ENCODE measurements around the gene CEMIP2.
"Not testable (repeated sequence)": the region's sequence is repeated elsewhere in the genome, so short reads cannot be mapped to it uniquely, and the experiment has no call there.

CEMIP2 gene, protein sequence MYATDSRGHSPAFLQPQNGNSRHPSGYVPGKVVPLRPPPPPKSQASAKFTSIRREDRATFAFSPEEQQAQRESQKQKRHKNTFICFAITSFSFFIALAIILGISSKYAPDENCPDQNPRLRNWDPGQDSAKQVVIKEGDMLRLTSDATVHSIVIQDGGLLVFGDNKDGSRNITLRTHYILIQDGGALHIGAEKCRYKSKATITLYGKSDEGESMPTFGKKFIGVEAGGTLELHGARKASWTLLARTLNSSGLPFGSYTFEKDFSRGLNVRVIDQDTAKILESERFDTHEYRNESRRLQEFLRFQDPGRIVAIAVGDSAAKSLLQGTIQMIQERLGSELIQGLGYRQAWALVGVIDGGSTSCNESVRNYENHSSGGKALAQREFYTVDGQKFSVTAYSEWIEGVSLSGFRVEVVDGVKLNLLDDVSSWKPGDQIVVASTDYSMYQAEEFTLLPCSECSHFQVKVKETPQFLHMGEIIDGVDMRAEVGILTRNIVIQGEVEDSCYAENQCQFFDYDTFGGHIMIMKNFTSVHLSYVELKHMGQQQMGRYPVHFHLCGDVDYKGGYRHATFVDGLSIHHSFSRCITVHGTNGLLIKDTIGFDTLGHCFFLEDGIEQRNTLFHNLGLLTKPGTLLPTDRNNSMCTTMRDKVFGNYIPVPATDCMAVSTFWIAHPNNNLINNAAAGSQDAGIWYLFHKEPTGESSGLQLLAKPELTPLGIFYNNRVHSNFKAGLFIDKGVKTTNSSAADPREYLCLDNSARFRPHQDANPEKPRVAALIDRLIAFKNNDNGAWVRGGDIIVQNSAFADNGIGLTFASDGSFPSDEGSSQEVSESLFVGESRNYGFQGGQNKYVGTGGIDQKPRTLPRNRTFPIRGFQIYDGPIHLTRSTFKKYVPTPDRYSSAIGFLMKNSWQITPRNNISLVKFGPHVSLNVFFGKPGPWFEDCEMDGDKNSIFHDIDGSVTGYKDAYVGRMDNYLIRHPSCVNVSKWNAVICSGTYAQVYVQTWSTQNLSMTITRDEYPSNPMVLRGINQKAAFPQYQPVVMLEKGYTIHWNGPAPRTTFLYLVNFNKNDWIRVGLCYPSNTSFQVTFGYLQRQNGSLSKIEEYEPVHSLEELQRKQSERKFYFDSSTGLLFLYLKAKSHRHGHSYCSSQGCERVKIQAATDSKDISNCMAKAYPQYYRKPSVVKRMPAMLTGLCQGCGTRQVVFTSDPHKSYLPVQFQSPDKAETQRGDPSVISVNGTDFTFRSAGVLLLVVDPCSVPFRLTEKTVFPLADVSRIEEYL (N-terminal part only)

DNA sequence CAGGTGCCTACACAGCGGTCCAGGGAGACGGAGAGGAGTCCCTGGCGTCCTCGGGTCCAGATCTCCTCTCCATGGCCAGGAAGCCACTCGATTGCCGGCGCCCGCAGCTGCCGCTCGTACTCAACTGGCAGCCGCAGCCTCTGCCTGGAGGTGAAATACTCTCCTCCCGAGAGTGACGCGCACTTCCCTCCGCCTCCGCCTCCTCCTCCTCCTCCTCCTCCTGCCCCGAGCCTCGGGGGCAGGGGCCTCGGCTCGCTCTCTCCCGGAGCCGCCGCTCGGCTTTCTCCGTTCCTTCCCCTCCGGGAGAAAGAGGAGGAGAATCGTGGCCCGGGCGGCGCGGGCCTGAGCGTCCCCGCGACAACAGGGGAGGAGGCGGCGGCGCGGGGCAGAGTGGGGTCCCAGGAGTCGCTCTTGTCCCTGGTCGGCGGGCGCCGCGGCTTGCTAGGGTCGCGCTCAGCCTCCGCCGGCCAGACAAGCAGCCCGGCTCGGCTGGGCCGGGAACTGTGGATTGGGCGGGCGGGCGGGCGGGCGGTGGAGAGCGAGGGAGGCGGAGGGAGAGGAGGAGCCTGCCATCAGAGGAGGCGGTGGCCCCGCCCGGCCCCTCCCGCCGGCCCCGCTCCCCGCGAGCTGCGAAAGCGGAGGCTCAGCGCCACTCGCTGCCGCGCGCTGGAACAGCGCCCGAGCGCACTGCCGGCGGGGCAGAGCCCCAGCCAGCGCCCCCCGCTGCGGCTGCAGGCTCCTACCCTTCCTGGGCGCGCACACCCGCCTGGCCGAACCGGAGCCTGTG is at the start of gene CEMIP2:
Gene CEMIP2, minus strand, starts transcription at position 126 of the 787 bp plus-strand sequence. CDS start 18,140 bp downstream, outside the sequence.
- Mint-ChIP-seq H3K27me3 (no peaks in the 10 kb centered on the region), H3K9me3 (no peaks in the 10 kb centered on the region), H3K36me3 (peaks cover 7% of the 10 kb centered on the region), H3K4me1 (peaks cover 43% of the 10 kb centered on the region), H3K4me3 (peak within 1 kb of the TSS; percentile 95), H3K27ac (peak within 1 kb of the TSS; percentile 95)

DNA sequence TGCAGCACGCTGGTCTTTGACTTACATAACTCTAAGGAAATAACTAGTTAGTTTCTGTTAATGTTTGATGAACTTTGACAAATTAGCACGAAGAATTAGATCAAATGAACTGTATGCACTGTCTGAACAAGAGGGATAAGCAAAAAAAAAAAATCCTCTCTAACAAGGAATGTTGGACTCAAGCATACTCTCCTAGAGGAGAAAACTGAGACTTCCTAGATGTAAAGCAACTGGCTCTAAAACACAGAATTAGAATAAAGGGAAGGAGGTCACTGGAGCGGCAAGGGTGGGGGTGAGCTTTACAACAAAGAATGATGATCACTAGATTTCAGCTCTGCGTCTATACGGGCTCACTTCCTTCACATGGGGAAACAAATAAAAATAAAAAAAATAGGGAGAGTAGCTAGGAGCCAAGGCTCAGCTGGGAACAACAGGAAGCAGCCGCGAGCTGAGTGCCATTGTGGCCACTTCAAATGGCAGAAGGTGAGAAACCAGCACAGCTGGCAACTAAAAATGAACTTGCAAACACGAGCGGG is 48.7 kb upstream of the CEMIP2 start:
- Mint-ChIP-seq H3K4me3 (peak overlapping the region; percentile 17), H3K27me3 (no peaks in the 10 kb centered on the region), H3K27ac (peak overlapping the region; percentile 80), H3K36me3 (no peaks in the 10 kb centered on the region), H3K9me3 (no peaks in the 10 kb centered on the region), H3K4me1 (peaks cover 23% of the 10 kb centered on the region)

DNA sequence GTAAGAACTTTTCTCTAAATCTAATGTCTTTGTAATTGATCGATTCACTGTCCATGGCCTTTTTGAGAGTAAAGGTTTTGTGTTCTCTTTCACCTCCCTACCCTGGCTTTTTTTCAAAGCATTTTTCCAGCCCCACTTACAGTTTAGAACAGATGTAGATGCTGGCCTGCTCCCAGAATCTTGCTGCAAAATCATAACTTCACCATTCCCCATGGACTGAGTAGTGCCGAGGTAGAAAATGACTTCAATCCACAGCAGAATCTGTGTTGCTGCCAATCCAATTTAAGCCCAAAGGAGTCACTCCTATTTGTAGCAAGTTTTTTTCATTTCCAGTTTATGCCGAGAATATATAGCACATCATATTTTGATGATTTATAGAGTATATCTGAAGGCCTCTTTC is 46.5 kb upstream of the CEMIP2 start:
- Mint-ChIP-seq H3K4me1 (peaks cover 23% of the 10 kb centered on the region), H3K36me3 (no peaks in the 10 kb centered on the region), H3K27me3 (no peaks in the 10 kb centered on the region), H3K27ac (no peak overlapping the region), H3K4me3 (no peak overlapping the region), H3K9me3 (no peaks in the 10 kb centered on the region)

DNA sequence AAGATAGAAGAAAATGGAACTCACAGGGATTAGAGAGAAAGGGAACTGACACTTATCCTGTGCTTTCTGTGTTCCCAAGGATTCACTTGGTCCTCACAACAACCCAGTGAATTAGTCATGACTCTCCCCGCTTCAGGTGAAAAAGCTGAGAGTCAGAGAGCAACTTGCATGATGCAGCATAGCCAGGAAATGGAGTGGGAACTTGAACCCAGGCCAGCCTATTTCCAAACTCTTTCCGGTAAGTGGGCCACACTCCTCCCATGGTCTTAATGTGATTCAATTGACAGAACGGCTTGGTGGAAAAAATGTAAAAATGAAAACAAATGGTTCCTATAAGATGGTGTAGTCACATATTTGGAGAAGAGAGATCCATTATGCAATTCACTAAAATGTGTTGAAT is 45.9 kb upstream of the CEMIP2 start:
- no peak overlapping the region for H3K27ac Mint-ChIP-seq
- H3K36me3 Mint-ChIP-seq, result no peaks in the 10 kb centered on the region
- H3K9me3 Mint-ChIP-seq, result no peaks in the 10 kb centered on the region
- peaks cover 21% of the 10 kb centered on the region for H3K4me1 Mint-ChIP-seq
- H3K27me3 Mint-ChIP-seq, result no peaks in the 10 kb centered on the region
- no peak overlapping the region for H3K4me3 Mint-ChIP-seq

DNA sequence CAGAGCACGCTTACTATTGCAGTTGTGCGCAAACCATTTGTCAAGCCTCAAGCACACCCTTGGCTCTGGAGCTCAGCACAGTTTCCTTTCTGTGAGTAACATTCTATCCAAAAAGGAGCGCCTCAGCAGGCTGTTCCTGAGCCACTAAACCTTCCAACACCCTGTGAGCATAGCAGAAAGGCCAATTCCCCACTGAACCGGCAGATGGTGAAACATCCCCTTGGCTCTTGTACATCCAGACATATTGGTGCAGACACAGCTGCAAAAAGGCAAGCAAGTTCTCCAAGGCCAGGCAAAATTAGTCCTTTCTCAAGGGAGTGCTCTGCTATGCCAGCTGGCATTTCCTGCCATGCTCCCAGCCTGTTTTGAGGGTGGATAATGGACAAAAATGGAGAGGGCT is 44.1 kb upstream of the CEMIP2 start:
- Mint-ChIP-seq H3K36me3 (no peaks in the 10 kb centered on the region), H3K27ac (peak overlapping the region; percentile 6), H3K27me3 (no peaks in the 10 kb centered on the region), H3K9me3 (no peaks in the 10 kb centered on the region), H3K4me3 (no peak overlapping the region), H3K4me1 (peaks cover 16% of the 10 kb centered on the region)

DNA sequence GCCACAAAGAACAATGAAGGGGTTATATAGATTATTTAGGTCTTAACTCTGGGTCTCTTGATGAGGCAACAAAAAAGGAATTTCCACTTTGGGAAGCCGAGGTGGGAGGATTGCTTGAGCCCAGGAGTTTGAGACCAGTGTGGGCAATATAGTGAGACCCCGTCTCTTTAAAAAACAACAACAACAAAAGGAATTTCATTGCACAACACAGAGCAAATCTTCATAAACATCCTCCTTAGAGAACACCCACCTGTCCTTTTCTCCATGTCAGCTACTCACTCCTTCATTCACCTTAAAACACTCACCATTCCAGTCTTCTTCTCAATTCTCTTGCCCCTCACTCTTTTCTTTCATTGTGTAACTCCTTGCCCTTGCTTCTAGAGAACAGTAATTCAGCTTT is 39.8 kb upstream of the CEMIP2 start:
- no peak overlapping the region for H3K4me3 Mint-ChIP-seq
- no peak overlapping the region for H3K27ac Mint-ChIP-seq
- H3K27me3 Mint-ChIP-seq, result no peaks in the 10 kb centered on the region
- peaks cover 12% of the 10 kb centered on the region for H3K4me1 Mint-ChIP-seq
- no peaks in the 10 kb centered on the region for H3K36me3 Mint-ChIP-seq
- no peaks in the 10 kb centered on the region for H3K9me3 Mint-ChIP-seq

DNA sequence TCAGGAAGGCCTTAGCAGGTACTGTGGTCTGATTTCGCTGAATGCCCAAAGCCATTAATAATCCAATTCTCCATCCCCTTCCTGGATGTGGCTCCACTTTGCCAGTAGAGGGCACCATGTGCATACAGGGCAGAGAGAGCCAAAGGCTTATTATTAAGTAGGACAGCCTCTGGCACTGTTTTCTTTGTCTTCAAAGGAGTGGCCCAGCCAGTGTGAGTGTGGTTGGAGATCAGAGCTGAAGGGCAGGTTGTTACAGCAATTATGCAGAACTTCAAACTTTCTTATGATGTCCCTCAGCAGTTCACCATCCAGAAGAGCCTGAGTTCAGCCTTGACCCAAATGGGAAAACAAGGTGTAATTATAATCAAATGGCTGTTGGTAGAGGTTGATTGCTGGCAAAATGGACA is 38.6 kb upstream of the CEMIP2 start:
- Mint-ChIP-seq H3K27ac (peak overlapping the region; percentile 10), H3K36me3 (peaks cover 4% of the 10 kb centered on the region), H3K9me3 (no peaks in the 10 kb centered on the region), H3K4me1 (peaks cover 12% of the 10 kb centered on the region), H3K27me3 (no peaks in the 10 kb centered on the region), H3K4me3 (no peak overlapping the region)

DNA sequence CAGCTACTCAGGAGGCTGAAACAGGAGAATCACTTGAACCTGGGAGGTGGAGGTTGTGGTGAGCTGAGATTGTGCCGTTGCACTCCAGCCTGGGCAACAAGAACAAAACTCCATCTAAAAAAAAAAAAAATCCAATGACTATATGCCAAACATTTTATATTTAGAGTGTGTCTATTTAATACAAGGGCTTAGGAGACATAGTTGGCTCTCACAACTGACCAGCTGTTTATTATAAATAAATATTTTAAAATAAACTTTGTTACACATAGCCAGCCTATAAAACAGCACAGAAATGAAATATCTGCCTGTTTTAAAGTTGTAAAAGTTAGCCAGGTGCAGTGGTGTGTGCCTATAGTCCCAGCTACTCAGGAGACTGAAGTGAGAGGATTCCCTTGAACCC is 36.8 kb upstream of the CEMIP2 start:
- peaks cover 13% of the 10 kb centered on the region for H3K4me1 Mint-ChIP-seq
- not testable (repeated sequence) for H3K9me3 Mint-ChIP-seq, H3K36me3 Mint-ChIP-seq, H3K27me3 Mint-ChIP-seq, H3K27ac Mint-ChIP-seq, H3K4me3 Mint-ChIP-seq

DNA sequence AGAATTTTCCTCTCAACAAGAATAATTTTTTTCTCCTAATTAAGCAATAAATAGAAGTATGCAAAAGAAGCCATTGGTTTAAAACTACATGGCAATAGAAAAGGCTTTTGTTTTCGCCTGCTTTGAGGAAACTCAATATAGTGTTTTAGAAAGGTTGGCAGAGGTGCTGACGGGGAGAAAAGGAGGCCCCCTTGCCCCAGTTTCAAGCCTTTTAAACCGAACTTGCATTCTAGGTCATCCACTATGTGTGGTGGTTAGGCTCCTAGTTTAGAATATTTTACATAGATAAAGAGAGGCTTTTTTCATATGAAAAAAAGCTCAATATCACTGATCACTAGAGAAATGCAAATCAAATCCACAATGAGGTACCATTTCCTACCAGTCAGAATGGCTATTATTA is 33.5 kb upstream of the CEMIP2 start:
- H3K4me3 Mint-ChIP-seq, result no peak overlapping the region
- H3K4me1 Mint-ChIP-seq, result peaks cover 17% of the 10 kb centered on the region
- no peak overlapping the region for H3K27ac Mint-ChIP-seq

DNA sequence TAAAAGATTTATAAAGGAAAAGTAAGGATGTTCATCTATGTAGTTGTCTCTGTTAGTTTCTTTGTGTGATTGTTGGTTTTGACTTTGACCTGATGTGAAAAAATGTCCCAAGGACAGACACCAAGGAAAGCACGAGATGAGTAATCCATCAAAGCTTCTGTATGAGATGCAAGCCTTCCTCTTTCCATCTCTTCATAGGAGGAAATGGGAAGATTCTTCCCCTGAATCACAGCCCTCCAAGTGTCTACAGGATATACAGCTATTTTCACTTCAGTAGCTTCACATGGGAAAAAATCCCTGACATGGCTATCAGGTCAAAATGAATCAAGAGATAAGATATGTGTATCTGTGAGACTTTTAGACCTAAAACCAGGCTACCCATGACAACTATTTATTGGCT is 29.0 kb upstream of the CEMIP2 start:
- peak overlapping the region; percentile 12 for H3K27ac Mint-ChIP-seq
- H3K9me3 Mint-ChIP-seq, result no peaks in the 10 kb centered on the region
- H3K36me3 Mint-ChIP-seq, result peaks cover under 1% of the 10 kb centered on the region
- H3K27me3 Mint-ChIP-seq, result no peaks in the 10 kb centered on the region
- H3K4me3 Mint-ChIP-seq, result peak overlapping the region; percentile 23
- peaks cover 59% of the 10 kb centered on the region for H3K4me1 Mint-ChIP-seq

More for the DNA sequence above, 33.5 kb upstream of the CEMIP2 start:
- H3K27me3 Mint-ChIP-seq, result no peaks in the 10 kb centered on the region
- H3K9me3 Mint-ChIP-seq, result no peaks in the 10 kb centered on the region
- peaks cover 4% of the 10 kb centered on the region for H3K36me3 Mint-ChIP-seq

DNA sequence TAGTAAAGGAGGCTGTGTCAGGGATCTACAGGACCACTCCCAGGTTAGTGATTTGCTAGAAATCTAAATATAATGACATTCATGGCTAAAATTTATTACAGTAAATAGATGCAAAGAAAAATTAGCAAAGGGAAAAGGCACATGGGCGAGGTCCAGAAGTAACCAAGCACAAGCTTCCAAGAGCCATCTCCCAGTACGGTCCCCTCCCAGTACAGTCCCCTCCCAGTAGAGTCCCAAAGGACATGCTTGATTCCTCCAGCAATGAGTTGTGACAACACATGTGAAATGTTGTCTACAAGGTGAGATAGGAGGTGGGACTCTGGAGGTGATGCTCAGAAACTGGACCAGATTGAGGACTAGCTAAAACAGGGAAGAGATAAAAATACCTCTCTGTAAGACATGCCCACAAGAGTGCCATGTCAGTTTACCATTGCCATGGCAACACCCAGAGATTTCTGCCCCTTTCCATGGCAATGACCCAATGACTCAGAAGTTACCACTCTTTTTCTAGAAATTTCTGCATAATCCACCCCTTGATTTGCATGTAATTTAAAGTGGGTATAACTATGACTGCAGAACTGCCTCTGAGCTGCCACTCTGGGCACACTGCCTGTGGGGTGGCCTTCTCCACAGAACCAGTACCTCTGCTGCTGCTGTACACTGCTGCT is 27.9 kb upstream of the CEMIP2 start:
- peak overlapping the region; percentile 80 for H3K27ac Mint-ChIP-seq
- H3K27me3 Mint-ChIP-seq, result no peaks in the 10 kb centered on the region
- no peaks in the 10 kb centered on the region for H3K36me3 Mint-ChIP-seq
- H3K4me1 Mint-ChIP-seq, result peaks cover 69% of the 10 kb centered on the region
- H3K9me3 Mint-ChIP-seq, result no peaks in the 10 kb centered on the region
- no peak overlapping the region for H3K4me3 Mint-ChIP-seq

DNA sequence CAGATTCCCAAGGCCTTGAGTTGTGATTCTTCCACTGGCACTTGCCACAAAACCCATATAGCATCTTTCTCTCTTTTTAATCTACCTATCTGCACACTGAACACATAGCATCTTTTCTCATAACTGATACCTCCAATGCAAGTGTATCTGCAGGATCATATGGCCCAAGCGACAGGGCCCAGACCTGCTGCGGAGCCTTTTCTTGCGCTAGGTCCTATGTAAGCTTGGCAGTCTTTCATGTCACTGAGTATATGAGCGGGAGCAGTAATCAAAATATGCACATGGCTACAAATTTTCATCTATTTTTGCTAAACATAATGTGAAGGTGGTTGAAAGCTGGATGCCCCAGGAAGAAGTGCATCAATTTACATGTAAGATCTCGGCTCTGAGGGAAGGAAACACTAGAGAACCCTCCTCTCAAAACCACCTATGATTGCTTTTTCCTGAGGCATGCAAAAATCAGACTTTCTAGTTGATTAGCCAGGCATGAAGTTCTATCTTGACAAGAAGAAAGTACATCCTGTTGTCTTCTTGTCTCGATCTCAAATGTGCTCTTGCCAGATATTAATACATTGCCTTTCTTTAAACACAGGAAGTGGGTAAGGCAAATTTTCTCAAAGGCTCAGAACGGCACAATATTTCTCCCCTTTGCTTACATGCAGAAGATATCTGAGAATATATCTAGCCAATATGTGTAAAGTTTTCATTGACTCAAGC is 26.9 kb upstream of the CEMIP2 start:
- Mint-ChIP-seq H3K4me3 (peak overlapping the region; percentile 77), H3K27me3 (no peaks in the 10 kb centered on the region), H3K9me3 (no peaks in the 10 kb centered on the region), H3K4me1 (peaks cover 75% of the 10 kb centered on the region), H3K27ac (peak overlapping the region; percentile 98), H3K36me3 (no peaks in the 10 kb centered on the region)

DNA sequence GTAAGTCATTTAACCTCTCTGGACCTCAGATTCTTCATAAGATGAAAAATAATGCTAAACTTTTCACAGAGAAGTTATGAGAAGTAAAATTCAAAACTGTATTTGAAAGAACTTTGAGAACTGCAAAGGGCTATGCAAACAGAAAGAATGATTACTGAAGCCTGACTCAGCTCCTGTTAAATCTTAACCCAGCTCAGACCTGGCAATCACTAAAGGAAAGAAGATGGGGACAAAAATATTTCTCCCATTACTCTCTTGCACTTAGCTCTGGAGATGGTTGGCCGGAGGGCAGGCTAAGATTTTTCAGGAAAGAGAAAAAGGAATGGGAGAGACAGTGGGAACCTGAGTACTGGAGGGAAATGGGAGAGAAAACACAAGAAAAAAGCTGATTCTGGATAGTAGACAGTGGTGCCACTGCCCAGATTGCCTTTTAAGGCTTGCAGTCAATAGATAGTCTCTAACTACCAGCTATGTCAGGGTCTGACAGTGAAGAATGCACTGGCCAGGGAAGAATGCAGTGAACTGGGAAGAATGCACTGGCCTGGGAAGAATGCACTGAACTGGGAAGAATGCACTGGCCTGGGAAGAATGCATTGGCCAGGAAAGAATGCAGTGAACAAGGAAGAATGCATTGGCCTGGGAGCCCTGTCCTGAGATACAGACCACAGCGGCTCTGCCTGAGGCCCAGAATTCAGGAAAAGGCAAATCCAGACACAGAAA is 25.2 kb upstream of the CEMIP2 start:
- no peaks in the 10 kb centered on the region for H3K36me3 Mint-ChIP-seq
- peaks cover 74% of the 10 kb centered on the region for H3K4me1 Mint-ChIP-seq
- H3K27me3 Mint-ChIP-seq, result no peaks in the 10 kb centered on the region
- H3K9me3 Mint-ChIP-seq, result no peaks in the 10 kb centered on the region
- H3K4me3 Mint-ChIP-seq, result peak overlapping the region; percentile 36
- H3K27ac Mint-ChIP-seq, result peak overlapping the region; percentile 99

Measured in activated naive CD4-positive, alpha-beta T cell treated with anti-CD3 and anti-CD28 coated beads, Interleukin-2, amount 50 U/mL, for 24 hours (primary cell).